ENCODE results near the gene ANKEF1.
"Not testable (repeated sequence)": the region's sequence is repeated elsewhere in the genome, so short reads cannot be mapped to it uniquely, and the experiment has no call there.

Gene ANKEF1

GRCh38 chr20:10031451-10032215, 3.2 kb upstream of the ANKEF1 start:
- in situ Hi-C loops (cut with MboI; ENCODE audit: low sequenced_read_pairs) = not testable (repeated sequence)

GRCh38 chr20:10032269-10032668, 2.5 kb upstream of the ANKEF1 start:
- in situ Hi-C loops (cut with MboI; ENCODE audit: low sequenced_read_pairs) = not testable (repeated sequence)

GRCh38 chr20:10033905-10034650, 709 bp upstream of the ANKEF1 start:
- in situ Hi-C loops (cut with MboI; ENCODE audit: low sequenced_read_pairs) = no loop called here

GRCh38 chr20:10036321-10036720, 1.5 kb downstream of the ANKEF1 start:
- in situ Hi-C loops (cut with MboI; ENCODE audit: low sequenced_read_pairs) = not testable (repeated sequence)

GRCh38 chr20:10040070-10040975, 5.5 kb downstream of the ANKEF1 start:
- in situ Hi-C loops (cut with MboI; ENCODE audit: low sequenced_read_pairs) = no loop called here

GRCh38 chr20:10042086-10042485, 7.3 kb downstream of the ANKEF1 start:
- in situ Hi-C loops (cut with MboI; ENCODE audit: low sequenced_read_pairs) = no loop called here

- in situ Hi-C loops (cut with MboI; ENCODE audit: low sequenced_read_pairs) = no loop called here
These were observed 12.6 kb downstream of the ANKEF1 start for GRCh38 chr20:10047427-10047826.

- in situ Hi-C loops (cut with MboI; ENCODE audit: low sequenced_read_pairs) = no loop called here
These were observed 16.4 kb downstream of the ANKEF1 start for GRCh38 chr20:10051185-10051584.

- in situ Hi-C loops (cut with MboI; ENCODE audit: low sequenced_read_pairs) = no loop called here
These were observed 24.2 kb downstream of the ANKEF1 start for GRCh38 chr20:10059006-10059405.

- in situ Hi-C loops (cut with MboI; ENCODE audit: low sequenced_read_pairs) = no loop called here
These were observed 25.4 kb downstream of the ANKEF1 start for GRCh38 chr20:10060226-10060625.

- in situ Hi-C loops (cut with MboI; ENCODE audit: low sequenced_read_pairs) = no loop called here
These were observed 26.9 kb downstream of the ANKEF1 start for GRCh38 chr20:10061641-10062040.

- in situ Hi-C loops (cut with MboI; ENCODE audit: low sequenced_read_pairs) = no loop called here
These were observed 28.7 kb downstream of the ANKEF1 start for GRCh38 chr20:10063482-10063881.

GRCh38 chr20:10064611-10065010, 29.8 kb downstream of the ANKEF1 start:
- in situ Hi-C loops (cut with MboI; ENCODE audit: low sequenced_read_pairs) = no loop called here

GRCh38 chr20:10065154-10065833, 30.5 kb downstream of the ANKEF1 start:
- in situ Hi-C loops (cut with MboI; ENCODE audit: low sequenced_read_pairs) = no loop called here

- in situ Hi-C loops (cut with MboI; ENCODE audit: low sequenced_read_pairs) = no loop called here
These were observed 32.5 kb downstream of the ANKEF1 start for GRCh38 chr20:10067321-10067720.

GRCh38 chr20:10074513-10074912, 39.7 kb downstream of the ANKEF1 start:
- in situ Hi-C loops (cut with MboI; ENCODE audit: low sequenced_read_pairs) = no loop called here

- in situ Hi-C loops (cut with MboI; ENCODE audit: low sequenced_read_pairs) = no loop called here
These were observed 40.8 kb downstream of the ANKEF1 start for GRCh38 chr20:10075606-10076005.

GRCh38 chr20:10076126-10077080, 41.6 kb downstream of the ANKEF1 start:
- in situ Hi-C loops (cut with MboI; ENCODE audit: low sequenced_read_pairs) = no loop called here

- in situ Hi-C loops (cut with MboI; ENCODE audit: low sequenced_read_pairs) = no loop called here
These were observed 42.3 kb downstream of the ANKEF1 start for GRCh38 chr20:10077081-10077471.

GRCh38 chr20:10077886-10078285, 43.1 kb downstream of the ANKEF1 start:
- in situ Hi-C loops (cut with MboI; ENCODE audit: low sequenced_read_pairs) = no loop called here
